HPDE6-E6E7 (cell line): ENCODE results near the gene IRX4.

ENCODE experiments used
- DNase-seq: peaks from one replicate; pipeline ENCODE4 v3.0.0; 2011; ENCODE audit warnings: missing footprints; ENCODE audit errors: extremely low spot score

Gene IRX4

DNA sequence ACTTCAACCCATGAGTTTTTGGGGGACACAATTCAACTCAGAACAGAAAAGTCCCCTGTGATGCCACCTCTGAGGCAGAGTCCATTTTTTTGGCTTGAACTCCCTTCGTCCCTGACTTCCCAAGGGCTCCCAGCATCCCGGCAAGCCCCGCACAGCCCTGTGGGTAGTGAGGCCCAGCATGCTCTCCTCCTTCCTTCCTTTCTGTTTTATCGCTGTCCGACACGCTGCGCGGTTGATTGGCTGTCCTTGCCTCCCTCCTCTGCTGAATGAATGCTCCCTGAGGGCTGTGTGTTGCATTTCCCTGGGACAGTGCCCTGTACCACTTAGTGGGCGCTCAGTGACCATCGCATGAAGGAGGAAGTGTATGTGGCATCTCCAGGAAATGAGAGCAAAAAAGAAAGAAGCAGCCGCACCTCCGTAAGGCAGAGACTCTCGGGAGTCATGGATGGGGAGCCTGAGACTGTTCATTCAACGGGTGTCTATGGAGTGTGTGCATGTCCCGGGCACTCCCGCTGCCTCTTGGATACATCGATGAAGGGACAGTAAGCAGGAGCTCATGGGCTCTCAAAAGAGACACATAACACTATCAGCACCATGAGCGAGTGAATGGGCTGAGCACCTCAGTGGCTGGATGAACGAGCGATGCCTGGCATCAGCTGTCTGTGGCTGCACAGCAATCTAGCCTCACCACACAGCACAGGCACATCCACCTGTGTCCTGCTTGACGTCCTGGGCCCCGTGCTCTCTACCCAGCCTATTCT is 10.1 kb upstream of the IRX4 start:
- DNase-seq = no peak

DNA sequence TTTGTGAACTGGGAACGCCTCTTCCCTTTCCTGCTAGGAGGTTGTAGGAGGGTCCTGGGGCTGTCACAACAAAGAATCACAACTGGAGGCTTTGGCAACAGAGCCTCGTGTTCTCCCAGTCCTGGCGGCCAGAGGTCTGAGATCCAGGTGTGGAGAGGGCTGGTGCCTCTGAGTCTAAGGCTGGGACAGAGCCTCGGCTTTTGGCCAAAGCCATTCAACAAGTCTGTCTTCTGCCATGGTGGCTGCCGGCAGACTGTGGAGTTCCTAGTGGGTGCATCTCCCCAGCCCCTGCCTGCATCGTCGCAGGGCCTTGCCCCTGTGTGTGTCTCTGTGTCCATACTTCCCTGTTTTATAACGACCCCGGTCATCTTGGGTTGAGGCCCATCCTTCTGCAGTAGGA is 9.5 kb upstream of the IRX4 start:
- no peak for DNase-seq

DNA sequence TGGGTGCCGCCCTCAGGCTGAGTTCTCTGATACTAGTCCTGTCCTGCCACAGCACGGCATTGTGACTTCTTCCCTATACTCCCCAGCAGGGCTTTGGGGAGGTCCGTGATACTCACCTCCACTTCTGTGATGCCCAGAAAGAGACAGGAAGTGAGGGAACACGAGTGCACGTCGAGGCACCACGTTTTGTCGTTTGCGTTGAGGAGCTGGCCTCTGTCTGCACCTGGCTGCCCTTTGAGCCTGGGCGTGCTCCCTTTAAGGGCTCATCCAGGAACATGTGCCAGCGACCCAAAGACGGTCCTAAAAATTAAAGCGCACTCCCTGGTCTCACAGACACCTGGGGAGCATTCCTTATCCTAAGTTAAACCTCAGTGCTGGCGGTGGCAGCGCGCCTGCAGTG is 8.7 kb upstream of the IRX4 start:
- no peak for DNase-seq

DNA sequence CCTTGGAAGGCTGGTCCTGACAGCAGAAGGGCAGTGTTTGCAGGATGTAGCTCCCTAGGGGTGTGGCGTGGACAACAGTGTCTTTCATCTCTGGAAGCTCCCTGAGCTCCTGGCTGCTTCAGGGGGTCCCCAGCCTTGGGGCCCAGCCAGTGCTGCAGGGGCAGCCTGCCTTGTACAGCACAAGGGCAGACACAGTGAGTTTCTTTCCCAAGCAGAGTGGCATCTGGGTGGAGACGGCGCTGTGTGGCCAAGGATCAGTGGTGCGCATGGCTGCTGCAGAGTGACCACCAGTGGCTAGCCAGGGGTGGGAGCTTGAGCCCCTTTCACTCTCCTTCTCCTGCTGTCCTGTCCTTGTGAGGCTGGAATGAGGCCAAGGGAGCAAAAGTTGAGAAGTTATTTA is 7.6 kb upstream of the IRX4 start:
- DNase-seq = no peak

DNA sequence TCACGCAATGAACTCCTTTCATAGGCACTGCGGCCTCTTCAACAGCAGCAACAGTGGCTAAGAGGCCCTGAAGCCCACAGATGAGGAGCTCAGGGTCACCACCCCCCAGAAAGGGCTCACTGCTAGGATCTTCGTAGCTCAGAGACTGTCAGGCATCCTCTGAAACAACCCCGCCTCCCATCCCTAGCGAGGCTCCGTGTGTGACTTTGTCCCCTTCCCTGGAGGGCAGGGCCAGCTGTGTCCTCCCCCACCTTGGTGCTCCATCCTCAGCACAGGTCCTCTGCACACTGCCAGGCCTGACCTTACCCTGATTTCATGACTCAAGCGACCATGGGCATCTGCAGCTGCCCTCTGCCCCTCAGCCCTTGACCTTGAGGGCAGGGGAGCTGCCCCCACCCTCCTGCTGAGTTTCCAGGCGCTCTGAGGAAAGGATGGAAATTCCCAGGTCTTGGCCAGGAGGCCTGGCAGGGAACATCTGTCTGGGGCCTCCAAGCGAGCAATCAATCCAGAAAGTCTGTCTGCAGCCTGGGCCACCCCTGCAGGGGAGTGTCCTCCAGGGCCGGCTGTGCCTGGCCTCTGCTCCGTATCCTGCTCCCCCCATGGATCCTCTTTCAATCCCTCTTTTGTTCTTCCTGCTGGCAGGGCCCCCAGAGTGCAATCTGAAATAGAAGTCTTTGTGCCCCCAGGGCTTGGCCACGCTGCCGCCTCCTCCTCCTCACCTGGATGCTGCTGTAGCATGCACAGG is 6.8 kb upstream of the IRX4 start:
- DNase-seq = no peak

DNA sequence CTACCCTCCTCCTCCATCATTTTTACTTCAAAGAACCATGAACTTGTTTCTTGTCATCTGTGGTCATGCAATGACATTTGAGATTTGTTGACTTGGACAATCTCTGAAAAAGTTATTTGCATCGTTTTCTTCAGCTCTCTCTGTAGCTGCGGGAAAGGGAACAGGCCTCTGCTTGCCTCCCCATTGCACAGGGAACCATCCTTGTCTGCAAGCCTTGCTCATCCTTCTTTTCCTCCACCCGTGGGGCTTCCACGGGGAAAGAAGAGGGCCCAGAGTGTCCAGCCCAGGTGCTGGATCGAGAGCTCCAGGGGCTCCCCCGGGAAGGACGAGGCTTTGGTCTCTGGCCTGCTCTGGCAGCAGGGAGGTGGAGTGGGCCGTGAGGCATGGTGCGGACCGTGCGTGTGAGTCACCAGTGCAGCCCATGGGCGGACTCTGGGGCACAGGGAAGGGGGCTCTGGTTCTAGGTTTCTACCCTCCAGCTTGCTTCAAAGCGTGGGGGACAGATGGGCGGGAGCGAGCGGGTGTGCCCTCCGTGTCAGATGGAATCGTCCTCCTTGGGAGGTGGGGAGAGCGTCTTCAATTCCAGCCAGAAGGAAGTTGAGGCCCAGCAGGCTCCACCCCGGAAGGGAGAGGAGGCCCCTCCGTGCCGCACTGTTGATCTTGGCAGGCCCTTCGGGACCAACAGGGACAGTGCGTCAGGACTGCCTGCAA is 6.0 kb upstream of the IRX4 start:
- no peak for DNase-seq

DNA sequence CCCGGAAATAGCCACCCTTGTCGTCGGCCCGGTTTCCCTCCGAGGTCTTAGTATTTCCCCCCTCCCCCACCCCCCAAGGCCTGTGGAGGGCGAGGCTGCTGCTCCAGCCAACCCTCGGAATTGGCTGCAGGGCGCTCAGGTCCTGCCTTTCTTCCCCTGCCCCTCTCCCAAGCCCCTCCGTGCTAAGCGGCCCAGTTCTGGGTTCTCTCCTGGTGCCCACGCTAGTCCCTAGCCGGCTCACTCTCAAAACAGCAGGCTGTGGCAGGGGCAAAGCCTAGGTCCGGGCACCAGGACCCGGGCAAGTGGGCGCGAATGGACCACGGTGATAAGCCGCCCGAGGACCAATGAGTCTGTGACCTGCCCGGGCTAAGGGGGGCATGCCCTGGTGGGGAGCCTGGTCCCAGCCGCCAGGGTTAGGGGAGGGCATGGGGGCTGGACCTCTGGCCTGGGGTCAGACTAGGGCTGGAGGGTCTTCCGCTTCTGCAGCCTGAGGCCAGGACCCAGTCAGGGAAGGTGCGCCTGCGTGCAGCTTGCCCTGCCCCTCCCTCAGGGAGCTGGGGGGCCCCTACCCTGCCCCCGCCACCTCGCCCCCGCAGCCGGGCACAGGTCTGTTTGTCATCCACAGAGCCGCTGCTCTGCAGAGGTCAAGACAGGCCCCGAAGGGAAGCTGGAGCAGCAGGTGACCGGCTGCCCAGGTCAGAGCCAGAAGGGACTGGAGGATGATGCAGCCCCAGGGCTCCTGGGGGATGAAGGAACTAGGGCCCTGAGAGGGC is 5.0 kb upstream of the IRX4 start:
- no peak for DNase-seq

DNA sequence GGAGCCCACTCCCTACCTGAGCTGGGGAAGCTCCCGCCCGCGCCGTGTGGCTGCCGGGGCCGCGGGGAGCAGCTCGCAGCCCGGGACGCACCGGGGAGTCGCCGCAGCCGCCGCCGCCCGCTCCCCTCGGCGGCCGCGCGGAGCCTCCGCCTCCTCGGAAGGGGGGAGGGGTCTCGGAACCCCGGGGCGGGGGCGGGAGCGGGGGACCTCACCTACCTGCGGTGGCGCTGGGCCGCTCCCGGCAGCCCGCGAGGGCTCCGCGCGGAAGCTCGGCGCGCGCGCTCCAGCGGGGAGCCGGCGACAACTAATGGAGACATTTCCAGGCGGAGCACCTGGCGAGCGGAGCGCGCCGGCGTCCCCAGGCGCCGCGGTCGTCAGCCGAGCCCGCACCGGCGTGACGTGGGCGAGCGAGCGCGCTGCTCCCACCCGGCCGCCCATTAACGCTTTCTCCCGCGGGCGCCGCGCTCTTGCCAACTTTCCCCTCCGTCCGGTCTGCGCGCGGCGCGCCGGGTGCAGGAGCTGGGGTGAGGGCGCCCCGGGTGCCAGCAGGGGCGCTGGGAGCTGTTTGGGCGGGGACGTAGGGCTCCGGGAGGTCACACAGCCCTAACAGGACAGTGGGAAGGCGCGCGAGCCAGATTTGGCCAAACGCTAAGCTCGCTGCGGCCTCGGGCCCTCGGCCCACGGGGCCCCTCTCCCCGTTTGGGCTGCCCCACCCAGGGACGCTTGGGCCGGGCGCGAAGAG is 4.3 kb upstream of the IRX4 start:
- DNase-seq = no peak

DNA sequence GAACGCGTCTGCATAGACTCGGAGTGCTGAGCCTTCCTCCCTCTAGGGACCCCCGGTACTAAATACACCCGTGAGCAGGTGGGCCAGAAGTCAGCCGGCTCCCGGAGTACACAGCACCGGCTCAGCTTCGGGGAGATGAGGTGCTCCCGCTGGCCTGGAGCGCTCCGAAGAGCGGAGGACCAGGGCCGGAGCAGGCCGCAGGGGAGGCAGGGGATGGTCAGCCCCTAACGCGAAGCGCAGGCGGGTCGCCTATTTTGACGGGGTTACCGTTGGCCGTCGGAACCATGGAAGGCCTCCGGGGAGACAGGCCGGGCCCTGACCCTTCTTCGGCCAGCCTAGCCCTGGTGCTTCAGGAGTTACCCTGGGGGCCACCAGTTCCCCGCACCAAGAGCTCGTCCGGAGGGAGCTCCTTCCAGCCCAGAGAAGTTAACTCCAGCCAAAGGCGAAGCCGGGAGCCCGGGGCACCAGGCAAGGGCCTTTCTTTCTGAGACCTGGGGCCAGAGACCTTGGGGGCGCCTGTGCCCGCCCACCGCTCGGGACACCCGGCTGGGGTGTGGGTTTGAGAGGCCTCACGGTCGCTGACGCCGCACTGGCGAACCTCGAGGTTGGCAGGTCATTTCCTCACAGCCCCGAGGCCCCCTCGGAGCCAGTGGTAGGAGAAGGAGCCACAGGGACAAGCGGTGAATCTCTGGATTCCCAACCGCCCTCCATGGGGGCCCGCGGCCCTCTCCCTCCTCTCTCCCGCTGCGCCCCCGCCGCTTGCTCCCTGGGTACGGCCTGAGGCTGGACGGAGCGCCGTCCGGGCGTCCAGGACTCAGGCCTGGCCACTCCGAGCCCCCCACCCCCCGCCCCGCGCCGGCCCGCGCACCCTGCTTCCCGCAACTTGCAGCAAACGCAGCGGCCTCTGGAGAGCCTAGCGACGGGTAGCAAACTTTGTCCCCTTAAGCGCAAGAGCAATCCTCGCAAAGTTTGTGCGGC is 3.4 kb upstream of the IRX4 start:
- DNase-seq = no peak

DNA sequence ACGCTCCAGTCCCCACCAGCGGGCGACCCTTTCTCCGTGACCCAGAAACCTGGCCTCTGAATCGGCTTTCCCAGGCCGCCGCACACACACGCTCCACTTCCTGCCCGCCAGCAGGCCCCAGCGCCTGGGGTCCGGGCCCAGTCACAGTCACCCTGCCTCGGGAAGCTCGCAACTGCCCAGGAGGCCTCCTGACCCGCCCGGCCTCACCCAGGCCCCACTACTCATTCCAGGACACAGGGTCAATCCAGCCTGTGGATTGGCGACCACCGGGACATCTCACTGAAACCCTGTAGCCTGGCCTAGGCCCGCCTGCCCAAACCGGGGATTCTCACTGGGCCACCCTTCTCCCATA is 2.7 kb upstream of the IRX4 start:
- no peak for DNase-seq

DNA sequence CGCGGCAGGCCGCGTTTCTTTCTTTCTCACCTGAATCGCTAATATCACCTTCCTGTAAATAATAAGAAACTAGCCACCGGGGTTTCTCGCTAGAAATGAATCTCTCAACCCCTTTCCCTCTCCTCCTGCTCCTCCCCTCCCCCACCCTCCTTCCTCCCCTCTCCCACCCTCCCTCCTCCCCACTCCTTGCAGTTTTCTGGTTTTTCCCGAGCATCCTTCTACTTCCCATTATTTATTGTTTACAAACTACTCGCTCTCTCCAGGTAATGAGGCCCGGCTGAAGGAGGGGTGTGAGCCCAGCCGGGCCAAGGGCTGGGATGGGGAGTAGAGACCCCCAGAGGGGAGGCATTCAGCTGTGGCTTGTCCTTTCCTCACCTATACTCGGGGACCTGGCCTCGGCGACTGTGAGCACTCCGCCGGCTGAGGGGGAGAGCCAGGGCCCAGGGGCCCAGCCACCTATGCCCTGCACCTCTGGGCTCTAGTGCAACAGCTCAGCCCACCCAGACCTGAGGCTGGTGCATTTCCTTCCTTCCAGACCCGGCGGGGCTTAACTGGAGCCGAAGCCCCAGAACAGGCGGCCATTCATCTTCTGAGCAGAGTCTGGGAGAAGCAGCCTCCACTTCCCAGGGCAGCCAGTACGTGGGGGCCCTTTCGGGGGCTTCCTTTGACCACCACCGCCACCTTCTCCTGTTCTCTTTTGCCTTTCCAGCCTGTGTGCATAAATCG is 2.1 kb upstream of the IRX4 start:
- no peak for DNase-seq

DNA sequence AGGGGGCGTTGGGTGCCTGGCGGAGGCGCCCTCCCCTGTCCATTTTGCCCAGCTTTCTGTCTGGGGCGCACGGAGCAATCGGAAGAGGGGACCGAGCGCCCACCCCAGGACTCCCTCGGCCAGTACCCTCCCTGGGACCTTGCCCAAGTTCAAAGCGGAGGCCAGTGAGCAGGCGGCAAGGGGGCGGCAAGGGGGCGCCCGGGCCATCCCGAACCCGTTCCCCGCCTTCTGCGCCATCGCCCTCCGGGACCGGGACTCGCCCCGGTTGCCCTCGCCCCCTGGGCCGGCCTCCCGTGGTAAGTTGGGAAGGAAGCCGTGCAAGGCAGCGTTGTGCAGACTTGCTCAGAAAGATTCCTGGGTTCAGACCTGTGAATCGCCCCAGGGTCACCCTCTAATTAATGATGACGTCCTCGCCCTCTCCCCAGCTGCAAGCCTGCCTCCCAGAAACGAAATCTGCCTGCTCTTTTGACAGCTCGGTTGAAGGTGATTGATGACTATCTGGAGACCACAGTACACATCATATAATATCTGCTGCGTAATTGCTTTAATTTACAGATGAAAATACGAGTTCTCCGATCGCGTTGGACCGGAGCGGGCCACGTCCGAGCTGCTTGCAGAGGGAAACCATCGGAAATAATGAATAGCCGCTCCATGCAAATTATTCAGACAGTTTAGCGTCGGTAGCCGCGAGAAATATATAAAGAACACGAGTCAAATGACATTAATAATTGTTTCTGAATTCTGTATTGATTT is 1.4 kb upstream of the IRX4 start:
- DNase-seq = peak; percentile 29

DNA sequence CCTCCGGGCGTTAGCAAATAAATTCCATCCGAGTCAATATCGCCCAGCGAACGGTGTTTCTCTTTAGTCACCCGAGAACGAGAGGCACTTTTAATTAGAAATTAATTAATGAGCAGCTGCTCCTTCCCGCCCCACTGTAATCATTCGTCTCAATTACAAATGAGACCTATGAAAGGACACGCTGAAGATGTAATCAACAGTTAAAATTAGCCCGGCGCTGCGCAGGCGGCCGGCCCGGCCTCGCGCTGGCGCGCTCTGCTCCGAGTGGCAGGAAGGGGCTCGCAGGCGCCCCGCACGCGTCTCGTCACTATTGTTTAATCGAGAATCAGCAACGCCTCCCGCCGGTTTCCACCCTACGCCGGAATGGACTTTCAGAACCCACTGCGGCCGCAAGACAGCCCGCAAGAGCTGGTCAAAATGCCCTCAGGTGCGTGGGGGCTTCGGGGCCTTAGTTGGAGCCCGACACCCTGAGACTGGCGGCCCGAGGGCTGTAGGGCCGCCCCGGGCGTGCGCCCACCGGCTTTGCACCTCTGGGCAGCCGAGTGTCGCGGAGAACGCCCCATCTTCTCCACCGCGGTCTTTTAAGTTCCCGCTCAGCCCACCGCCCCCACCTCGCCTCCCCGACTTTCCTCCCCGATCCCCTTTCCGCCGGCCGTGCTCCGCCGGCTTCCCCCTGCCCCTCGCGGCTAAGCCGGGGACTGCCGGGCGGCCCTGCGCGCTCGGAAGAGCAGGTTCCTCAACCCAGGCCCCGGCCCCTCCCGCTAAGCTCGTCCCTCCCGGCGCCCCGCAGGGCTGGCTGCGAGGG is 597 bp upstream of the IRX4 start:
- peak; percentile 42 for DNase-seq

DNA sequence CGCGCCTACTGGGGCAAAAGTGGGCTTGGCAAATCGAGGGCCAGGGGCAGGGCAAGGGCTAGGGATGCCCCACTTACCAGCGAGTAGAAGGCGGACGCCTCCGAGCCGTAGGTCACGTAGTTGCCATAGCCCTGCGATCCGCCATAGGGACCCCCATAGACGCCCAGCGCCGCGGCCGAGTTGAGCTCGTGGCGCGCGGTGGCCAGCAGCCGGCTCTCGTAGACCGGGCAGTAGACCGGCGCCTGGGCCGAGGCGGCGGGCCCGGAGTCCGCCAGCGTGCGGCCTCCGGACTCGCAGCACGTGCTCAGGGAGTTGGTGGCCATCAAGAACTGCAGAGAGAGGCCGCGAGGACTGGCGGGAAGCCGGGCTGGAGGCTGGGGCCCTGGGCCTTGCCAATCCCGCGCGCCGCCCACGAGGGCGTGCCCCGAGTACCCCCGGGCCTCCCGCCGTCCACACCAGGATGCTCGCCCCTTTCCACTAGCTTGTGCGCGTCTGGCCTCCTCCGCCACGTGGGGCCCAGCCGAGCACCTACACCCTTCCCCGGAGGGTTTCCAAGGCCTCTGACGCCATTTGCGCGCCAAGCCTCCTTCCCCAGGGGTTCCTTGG is 891 bp downstream of the IRX4 start:
- no peak for DNase-seq

DNA sequence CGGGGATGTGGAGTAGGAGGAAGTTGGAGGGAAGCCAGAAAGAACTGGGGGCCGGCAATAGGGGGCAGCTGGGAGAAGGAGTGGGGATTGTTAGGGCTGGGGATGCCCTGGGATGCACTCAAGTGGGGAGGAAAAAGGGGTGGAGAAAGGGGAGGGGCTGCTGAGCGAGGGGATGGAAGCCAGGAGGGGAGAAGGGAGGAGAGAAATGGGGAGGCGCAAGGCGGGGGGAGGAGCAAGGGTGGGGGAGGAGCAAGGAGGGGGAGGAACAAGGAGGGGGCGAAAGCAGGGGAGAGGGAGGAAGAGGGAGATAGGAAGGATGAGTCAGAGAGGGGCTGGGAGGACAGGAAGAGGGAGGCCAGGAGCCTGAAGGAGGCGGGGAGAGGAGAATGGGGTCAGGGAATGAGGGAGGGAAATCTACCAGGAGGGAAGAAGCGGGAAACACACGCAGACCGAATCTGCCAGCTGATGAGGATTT is 1.6 kb downstream of the IRX4 start:
- DNase-seq = peak; percentile 22

DNA sequence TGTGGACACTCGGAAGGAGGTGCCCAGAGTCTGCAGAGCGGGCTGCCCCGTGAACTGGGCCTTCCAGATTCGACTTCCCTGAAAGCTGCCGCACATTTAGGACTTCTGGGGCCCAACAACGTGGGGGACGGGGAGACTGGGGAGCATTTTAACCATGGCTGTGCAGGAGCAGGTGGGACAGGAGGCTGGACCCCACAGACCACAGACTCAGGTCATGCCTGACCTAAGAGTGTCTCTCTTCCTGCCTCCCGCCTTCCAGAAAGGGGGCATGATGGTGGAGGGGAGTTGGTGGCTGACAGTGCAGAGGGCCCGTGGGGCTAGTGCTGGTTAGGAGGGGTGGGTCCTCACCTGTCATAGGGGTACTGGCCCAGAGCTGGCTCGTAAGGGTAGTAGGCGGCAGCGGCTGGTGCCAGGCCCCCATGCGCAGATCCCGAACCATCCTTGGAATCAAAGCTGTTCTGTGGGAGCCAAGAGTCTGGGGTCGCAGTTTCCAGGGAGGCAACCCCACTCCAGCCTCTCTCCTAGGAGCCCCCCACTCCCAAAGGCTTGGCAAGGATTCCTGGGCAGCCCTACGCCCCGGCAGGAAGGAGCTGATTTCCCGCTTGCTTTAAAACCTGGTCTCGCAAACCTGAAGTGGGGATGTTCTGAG is 2.2 kb downstream of the IRX4 start:
- DNase-seq = no peak
